ENCODE measurements around the gene TEAD1.

TEAD1 gene

DNA sequence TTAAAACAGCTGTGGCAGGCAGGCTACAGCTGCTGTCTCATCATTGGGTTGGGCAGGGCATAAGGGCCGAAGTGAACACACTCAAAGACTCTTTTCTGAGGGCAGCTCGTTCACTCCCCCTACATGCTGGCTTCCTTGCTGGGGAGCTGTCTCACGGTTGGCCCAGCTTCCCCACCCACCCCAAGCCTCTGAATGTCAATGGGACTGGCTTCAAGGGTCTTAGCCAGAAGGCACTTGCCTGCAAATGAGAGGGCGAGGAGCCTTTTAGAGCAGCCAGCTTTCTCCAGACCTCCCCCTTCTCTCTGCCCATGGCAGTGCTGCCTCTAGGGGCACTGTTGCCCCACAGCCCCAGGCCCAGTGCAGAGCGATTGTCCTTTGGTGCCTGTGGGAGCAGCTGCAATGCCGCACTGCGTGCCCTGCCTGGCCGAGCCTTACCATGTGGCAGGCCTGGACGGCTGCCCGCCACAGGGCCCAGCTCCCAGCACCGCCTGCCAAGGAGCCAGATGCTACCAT lies 240.2 kb downstream of the TEAD1 start:
- peak; percentile 52 for DNase-seq

DNA sequence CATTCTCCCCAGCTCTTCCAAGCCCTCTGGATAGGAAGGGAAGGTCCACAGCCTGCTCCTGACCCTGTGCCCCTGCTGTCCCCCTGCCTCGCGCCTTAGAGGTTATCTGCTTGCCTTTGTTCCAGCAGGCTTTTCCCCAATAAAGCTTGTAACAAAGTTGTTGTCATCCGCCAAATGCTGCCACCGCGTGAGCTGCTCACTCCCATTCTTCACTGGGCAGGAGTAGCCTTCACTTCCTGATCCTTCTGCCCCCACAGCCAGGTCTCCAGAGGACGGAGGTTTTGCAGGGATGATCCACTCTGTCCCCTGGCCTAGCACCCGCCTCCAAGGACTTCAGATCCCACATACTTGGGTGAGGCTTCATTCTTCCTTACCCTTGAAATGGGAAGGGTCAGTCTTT lies 240.9 kb downstream of the TEAD1 start:
- DNase-seq = no peak

DNA sequence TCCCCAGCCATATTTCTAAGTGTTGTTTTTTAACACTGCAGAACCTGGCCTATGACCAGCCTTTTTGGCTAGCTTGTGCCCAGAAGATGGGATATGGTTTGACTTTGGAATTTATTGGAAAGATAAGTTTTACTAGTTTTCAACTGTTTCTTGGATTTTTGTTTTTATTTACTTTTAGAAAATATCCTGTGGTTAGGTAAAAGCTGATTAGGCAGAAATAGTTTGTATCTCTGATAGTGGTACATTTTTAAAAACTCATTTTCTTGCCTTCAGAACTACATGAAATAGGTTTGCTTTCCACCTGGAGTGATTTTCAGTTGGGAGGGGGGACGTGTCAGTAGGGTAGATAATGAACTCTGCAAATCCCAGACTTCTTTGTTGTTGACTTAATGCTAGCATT lies 243.6 kb downstream of the TEAD1 start:
- DNase-seq = no peak

DNA sequence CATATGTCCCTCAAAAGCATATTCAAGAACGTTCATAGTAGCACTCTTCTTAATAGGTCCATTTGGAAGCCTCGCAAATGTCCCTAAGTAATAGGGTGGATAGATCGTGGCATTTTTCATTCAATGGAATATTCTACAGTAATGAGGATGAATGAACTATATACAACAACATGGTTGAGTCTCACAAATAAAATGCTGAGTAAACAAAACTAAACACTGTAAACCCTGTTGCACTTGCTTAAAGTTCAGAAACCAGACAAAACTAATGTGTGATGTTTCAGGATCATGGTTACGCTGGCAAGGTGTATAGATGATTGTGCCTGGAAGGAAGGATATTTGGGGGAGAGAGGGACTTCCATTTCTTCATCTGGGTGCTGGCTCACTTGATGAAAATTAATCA lies 244.4 kb downstream of the TEAD1 start:
- no peak for DNase-seq

DNA sequence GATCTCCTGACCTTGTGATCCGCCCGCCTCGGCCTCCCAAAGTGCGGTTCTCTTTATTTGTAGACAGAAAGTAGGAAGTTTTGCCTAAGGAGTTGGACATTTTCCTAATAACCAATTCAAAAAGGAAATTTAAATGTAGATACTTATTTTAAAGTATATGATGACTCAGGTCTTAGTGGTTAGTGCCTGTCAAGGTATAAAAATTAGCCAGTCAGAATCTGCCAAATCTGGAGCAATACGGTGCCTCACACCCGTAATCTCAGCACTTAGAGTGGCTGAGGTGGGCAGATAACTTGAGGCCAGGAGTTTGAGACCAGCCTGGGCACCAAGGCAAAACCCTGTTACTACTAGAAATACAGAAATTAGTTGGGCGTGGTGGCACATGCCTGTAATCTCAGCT lies 248.2 kb downstream of the TEAD1 start:
- DNase-seq = no peak

DNA sequence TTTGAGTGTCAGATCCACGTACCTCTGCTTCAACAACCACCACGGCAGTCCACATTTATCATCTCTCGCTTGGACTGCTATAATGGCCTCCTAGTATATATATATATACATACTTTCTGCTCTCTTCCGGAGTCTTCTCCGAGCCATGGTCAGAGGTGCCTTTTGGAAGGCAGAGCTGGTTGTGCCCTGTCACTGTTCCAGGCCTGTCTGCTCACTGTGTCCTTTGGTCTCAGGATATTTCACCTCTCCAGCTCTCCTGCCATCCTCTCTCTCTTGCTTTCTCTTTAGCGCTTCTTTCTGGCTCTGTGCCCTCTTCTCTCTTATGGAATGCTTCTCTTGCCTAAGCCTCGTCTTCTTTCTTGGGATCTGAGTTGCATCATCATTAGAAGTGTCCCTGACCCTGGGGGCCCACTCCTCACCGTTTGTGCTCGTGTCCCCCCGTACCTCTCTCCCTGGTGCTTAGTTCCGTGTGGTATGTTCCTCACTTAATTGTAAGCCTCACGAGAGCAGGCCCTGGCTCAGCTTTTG lies 248.8 kb downstream of the TEAD1 start:
- no peak for DNase-seq

DNA sequence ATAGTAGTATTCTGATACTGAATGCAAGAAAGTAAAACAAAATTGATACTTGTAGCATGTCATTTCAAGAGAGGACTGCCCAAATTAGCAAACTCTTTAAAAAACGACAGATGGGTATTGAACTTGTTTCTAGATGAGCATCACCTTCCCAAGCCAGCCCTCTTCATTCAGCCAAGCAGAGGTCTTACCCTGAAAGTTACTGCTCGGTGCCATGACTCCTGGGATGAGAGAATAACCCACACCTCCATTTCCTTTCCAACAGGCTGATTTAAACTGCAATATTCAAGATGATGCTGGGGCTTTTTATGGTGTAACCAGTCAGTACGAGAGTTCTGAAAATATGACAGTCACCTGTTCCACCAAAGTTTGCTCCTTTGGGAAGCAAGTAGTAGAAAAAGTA lies 250.4 kb downstream of the TEAD1 start:
- DNase-seq = no peak

DNA sequence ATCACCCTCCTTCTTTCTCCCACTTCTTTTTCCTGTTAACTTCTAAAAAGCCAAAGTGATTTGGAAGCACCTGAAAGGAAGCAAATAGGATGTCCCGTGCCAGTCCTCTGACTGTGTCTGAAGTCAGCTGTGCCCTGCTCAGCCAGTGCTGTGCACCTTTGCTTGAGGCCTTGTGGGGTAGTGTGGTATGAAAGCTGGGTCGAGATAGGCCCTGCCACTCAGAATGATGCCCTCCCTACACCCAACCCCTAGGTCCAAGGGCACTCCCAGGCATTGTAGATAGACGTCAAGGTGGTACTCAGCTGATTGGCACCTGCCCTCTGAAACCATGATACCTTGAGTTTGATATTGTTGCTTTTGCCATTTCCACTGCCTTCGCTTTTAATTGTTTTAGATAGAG lies 251.3 kb downstream of the TEAD1 start:
- no peak for DNase-seq

DNA sequence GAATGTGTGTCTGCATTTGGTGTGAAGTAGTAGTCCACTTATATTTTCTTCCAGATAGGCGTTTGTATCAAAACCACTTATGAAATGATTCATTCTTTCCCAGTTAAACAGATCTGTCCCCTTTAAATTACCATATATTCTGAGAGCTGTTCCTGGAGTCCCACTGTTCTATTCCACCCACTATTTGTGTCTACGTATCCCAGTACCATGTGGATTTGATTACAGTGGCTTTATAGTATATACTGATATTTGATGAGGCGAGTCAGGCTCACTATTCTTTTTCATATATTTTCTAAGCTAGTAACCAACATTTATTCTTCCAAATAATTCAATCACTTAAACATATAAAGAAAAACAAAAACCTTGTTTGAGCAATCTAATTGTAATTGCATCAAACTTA lies 253.0 kb downstream of the TEAD1 start:
- no peak for DNase-seq

DNA sequence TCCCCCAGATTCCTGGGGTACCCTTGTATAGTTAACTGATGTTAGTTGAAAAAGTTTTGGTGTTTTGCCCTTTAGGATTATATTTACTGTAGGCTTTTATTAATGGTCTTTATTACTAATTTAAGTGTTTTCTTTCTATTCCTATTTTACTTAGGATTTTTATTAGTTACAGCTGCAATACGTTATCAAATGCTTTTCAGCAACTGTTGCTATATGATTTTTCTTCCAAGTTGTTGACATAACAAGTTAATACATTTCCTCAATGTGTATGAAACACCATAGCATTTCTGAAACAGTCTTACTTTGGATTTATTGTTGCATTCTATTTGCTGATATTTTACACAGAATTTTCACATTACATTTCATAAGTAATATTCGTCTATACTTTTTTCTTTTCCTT lies 253.7 kb downstream of the TEAD1 start:
- no peak for DNase-seq

DNA sequence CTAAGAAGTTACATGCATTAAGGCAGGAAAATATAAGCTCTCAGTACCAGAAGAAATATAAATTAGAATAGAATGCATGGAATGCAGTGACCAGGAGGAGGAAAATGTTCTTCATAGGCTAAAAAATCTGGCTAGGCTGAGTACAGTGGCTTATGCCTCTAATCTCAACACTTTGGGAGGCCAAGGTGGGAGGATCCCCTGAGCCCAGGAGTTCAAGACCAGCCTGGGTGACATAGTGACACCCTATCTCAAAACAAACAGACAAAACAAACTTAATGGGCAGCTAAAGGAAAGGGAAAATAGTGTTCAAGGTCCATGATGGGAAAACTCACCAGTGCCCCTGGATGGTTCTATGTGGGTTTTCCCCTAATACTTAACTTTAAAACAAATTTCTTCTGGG lies 256.6 kb downstream of the TEAD1 start:
- DNase-seq = no peak

DNA sequence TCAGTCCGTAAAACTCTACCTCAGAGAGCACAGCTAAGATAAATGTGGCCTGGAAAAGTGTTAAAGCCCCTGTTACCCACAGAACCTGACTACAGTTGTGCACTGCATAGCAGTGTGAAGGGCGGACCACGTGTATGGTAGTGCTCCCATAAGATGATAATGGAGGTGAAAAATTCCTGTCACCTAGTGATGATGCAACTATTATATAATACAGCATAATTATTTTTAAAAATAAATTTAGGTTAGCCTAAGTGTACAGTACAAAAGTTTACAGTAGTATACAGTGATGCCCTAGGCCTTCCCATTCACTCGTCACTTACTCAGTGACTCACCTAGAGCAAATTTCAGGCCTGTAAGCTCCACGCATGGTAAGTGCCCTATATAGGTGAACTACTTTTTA lies 258.3 kb downstream of the TEAD1 start:
- DNase-seq = no peak

DNA sequence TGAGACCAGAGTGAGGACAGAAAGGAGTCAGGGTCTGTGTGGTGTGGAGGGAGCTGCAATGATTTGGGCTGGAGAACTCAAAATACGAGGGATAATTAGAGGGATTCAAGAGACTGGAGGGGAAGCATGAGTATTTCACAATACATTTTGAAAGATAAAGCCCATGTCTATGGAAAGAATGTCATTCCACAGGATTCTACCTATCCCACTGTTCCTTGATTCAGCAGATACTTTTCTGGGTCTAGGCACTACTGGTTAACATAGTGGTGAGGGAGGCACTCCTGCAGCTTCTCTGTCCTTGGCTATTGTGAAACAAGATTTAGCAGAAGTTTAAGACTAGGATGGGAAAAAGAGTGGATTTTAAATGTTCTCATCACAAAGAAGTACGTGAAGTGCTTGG lies 262.0 kb downstream of the TEAD1 start:
- no peak for DNase-seq

DNA sequence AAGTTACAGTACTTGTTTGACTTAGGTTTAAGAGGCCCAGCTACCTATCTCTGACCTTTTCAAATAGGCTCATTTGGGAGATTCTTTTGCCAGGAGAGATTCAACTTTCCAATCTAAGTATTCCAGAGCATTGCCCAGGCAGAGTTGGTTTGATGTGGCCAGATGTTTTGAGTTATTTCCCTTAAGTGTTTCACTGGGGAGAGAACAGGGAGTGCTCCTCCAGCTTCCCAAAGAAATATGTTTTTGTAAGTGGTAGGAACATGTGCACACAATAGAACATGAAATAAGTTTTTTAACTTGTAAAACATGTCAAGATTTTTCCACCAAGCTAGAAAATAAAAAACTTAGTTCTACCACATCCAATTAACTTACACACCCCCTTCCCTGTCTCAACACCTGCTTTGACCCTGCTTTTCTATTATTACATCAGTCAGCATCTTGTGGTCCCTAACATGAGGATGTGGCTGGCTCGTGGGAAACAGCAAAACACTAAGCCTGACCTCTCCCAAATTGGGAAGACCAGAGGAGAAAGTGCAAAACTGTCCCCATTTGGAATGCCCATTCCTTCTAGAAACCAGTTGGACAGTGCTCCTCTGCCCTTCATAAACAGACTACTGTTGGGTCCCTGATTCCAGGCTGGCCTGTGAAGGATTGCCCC lies 264.5 kb downstream of the TEAD1 start:
- no peak for DNase-seq

DNA sequence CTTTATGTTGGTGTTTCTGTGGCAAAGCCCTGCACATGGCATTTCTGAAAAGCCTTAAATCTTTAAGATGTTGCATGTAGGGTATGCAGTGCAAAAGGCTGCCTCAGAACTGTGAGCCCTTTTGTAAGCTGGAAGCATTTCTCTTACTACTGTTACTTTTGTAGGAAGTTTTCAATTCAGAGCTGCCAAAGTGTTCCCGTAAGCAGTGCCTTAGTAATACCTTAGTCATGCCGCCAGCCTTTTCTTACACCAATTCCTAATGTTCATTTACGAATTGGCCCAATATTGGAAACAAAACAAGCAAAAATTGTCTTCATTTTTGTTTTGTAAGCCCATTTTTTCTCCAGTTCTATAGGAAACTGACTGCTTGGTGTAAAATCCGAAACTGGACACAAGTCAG lies 267.4 kb downstream of the TEAD1 start:
- DNase-seq = no peak

DNA sequence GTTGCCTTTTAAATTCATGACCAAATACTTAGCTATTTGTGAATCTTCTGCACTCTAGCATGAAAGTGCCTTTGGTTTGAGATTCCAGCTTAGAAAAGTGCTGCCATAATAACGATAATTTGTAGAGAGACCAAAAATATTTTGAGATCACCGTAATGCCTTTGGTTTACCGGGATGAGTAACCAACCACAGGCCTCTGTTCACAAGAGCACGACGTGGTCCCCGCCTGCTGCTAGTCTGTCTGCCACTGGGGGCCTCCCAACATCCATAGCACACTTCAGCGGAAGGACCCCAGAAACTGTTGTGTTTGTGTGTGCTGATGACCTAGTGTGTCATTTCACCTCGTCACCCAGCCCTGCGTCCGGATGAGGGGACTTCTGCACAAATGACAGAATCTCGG lies 267.9 kb downstream of the TEAD1 start:
- no peak for DNase-seq

DNA sequence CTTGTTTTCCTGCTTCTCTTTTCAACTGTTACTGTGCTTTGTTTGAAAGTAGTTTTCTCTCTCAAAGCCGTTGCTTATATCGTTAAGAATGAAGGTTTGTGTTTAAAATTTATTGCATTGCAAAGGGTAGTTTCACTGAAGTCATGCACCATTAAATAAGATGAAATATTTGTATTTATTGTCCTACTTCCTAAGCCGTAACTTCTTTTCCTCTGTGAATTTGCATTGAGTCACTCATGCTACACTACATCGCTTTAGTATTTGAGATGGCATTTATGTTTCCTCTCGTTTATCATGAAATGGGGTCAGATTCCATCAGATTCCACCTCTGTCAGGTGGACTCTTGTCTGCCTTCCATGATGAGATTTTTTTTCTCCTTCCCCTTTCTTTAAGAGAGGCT lies 269.1 kb downstream of the TEAD1 start:
- no peak for DNase-seq

DNA sequence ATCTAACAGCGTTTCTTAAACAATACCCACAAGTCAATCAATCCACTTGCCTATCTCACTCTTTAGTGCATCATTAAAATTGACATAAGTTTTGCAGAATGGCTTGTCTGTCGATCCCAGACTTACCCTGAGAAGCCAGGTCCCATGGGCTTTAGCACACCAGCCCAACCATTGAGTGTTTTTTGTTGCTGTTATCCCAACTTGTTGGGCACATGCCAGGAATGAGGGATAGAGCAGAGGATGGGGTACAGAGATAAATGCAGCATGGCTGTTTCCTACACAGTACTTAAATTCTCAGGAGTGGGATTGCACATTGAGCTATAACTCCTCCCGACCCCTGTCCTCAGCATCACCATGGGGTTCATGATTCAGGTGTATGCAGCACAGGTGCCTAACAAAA lies 270.7 kb downstream of the TEAD1 start:
- DNase-seq = no peak

DNA sequence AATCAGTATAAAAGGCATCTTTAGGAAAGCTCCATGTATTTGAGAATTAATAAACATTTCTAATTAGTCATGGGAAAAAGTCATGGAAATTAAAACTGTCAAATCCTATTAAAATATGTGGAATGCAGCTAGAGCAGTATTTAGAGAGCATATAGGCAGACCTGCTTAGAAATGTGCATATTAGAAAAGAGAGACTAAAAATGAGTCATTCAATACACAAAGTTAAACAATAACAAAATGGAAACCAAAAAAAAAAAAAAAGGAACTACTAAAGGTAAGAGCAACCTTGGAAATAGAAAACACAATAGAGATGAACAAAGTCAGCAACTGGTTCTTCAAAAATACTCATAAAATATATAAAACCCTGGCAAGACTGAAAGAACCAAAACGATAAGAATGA lies 275.2 kb downstream of the TEAD1 start:
- DNase-seq = no peak

DNA sequence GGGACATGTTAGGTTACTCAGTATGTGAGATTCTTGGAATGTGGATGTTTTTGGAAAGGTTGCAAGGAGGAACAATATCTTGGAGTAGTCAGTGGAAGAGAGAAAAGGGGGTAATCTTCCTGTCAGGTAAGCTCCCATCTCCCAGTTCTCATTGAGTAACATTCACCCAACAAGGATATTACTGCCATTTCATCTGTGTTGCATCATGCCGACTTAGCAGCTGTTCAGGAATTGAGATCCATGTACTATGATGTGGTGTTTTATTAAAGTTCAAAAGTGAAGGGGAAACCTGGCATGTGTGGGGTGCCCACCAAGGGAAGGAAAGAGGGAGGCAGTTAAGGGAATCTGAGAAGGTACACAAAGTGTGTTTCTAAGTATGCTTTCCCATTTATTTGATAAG lies 276.4 kb downstream of the TEAD1 start:
- no peak for DNase-seq

DNA sequence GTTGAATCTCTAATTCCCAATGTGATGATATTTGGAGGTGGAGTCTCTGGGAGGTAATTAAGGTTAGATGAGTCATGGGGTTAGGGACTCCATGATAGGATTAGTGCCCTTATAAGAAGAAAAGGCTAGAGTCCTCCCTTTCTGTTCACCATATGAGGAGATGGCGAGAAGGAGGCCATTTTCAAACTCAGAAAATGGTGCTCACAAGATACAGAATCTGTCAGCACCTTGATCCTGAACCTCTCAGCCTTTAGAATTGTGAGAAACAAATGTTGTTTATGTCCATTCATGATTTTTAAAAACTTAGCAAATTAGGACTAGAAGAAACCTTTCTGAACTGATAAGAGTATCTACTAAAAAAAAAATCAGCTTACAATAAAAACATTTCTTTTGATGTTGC lies 277.2 kb downstream of the TEAD1 start:
- no peak for DNase-seq

DNA sequence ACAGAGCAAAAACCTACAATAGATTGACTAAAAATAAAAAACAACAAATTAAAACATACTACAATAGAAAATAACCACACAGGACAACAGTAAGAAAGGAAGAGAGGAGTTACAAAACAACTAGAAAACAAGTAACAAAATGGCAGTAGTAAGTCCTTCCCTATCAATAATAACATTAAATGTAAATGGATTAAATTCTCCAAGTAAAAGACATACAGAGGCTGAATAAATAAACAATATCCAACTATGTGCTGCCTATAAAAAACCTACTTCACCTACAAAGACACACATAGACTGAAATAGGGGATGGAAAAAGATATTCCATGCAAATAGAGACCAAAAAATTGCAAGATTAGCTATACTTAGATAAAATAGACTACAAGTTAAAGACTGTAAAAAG lies 277.9 kb downstream of the TEAD1 start:
- DNase-seq = no peak

DNA sequence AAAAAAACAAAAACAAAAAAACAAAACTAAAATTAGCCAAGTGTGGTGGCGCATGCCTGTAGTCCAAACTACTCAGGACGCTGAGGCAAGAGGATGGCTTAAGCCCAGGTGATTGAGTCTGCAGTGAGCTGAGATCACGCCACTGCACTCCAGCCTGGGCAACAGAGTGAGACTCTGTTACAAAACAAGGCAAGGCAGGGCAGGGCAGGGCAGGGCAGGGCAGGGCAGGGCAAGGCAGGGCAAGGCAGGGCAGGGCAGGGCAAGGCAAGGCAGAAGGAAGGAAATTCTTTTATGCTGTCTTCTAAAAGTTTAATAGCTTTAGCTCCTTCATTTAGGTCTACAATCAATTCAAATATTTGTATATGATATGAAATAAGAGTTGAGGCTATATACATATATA lies 284.8 kb downstream of the TEAD1 start:
- DNase-seq = no peak

DNA sequence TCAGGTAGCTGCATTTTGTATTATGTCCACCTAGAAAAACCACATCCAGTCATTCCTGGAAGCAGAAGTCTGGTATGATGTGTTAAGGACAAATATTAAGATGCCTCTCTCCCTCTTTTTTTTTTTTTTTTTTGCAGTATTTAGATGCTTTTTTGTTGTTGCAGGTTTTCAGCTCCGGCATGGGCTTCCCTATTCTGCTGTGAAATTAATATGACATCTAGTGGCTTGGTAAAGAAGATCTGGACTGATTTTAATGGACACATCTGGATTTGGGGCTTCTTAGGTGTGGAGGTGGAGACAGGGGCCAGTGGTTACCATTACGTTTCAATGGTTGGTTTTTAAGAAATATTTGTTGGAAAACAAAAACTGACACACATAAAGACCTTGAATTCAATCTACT lies 287.4 kb downstream of the TEAD1 start:
- DNase-seq = no peak

DNA sequence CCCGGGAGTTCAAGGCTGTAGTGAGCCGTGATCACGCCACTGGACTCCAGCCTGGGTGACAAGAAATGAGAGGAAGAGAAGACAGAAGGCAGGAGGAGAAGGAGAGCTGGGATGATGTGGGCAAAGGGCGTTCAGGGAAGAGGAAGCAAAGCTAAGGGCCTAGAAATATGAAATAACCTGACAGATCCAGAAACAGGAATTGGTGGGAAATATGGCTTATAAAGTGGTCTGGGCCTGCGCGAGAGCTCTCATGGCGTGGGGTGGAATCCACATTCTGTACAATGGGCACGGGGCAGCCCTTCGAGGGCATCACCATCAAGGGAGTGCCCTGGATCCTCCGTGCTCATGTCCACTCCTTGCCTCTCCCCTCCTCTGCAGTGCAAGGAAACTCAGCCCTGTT lies 288.1 kb downstream of the TEAD1 start:
- no peak for DNase-seq
